T-cell (primary cell): ENCODE data around the gene BICDL2. TPM values are rescaled to one million over a fixed set of nuclear protein-coding genes. Genes with fewer than 3 reads are reported as not detected.

ENCODE experiments used
- ATAC-seq, 4 experiments: fragments of 200-7000 bp in 3 of 4; fragments of 150-1000 bp in 1 of 4; cut with Tn5 transposase; replicated peaks in 1 of 4; 1 replicate in 3 of 4; 2 replicates in 1 of 4; pipeline ENCODE4 v1.10.0; 2021; ENCODE audit warnings: moderate library complexity in 3 of 4, mild to moderate bottlenecking in 2 of 4, moderate number of reproducible peaks in 1 of 4
- CTCF ChIA-PET, 2 donors: fragments of 300-600 bp; sonication (Branson Sonifier 250); formaldehyde crosslinking; loops; one replicate each; lab custom pipeline; 2022; ENCODE audit warnings: antibody characterized with exemption in 2 of 2; lab: Charles Lee
- POLR2A ChIA-PET, 2 donors: fragments of 300-600 bp; sonication (Branson Sonifier 250); formaldehyde crosslinking; loops; one replicate each; lab custom pipeline; 2022; ENCODE audit warnings: antibody characterized with exemption in 2 of 2; lab: Charles Lee
- DNase-seq, 35 experiments: peaks; one replicate each; pipeline versions ENCODE4 v3.0.0 to v3.0.0-alpha.2; 2013 to 2023
- H3K27ac ChIP-seq: one replicate; pipeline ENCODE4 v1.5.1; 2013; ENCODE audit warnings: low read length
- H3K27me3 ChIP-seq, 2 experiments: replicated peaks in 1 of 2; 1 replicate in 1 of 2; 2 replicates in 1 of 2; pipeline versions ENCODE4 v1.6.1 to v1.7.0; 2013; ENCODE audit warnings: low read length in 1 of 2, mixed read lengths in 1 of 2; ENCODE audit not compliant: control insufficient read depth in 2 of 2, insufficient read depth in 2 of 2; ENCODE audit errors: extremely low read depth in 1 of 2
- H3K36me3 ChIP-seq, 2 donors: 1 replicate in 1 of 2; 2 replicates in 1 of 2; pipeline versions ENCODE4 v1.6.1 to v1.7.0; 2013; ENCODE audit warnings: low read length in 1 of 2; ENCODE audit not compliant: control insufficient read depth in 2 of 2, insufficient read depth in 1 of 2; ENCODE audit errors: extremely low read depth in 1 of 2
- H3K4me1 ChIP-seq, 2 experiments: 1 replicate in 1 of 2; 2 replicates in 1 of 2; pipeline versions ENCODE4 v1.6.1 to v1.7.0; 2013; ENCODE audit warnings: low read length in 2 of 2, mixed read lengths in 1 of 2; ENCODE audit not compliant: insufficient read depth in 2 of 2, control insufficient read depth in 1 of 2; ENCODE audit errors: extremely low read depth in 1 of 2
- H3K4me3 ChIP-seq, 2 donors: 1 replicate in 1 of 2; 2 replicates in 1 of 2; pipeline versions ENCODE4 v1.5.1 to v1.7.0; 2013; ENCODE audit warnings: mild to moderate bottlenecking in 2 of 2, low read length in 1 of 2, moderate library complexity in 1 of 2; ENCODE audit not compliant: control insufficient read depth in 1 of 2; ENCODE audit errors: extremely low read depth in 1 of 2
- H3K9me3 ChIP-seq: 2 replicates; pipeline ENCODE4 v1.7.0; 2013
- H3K27ac Mint-ChIP-seq, 2 donors: one replicate each; pipeline ENCODE4 v1.8.0; 2020 to 2021; ENCODE audit warnings: mild to moderate bottlenecking in 2 of 2, mixed read lengths in 2 of 2
- H3K27me3 Mint-ChIP-seq, 2 donors: one replicate each; pipeline ENCODE4 v1.8.0; 2021 to 2022; ENCODE audit warnings: mixed read lengths in 2 of 2
- H3K36me3 Mint-ChIP-seq: one replicate; pipeline ENCODE4 v1.8.0; 2021; ENCODE audit warnings: mixed read lengths
- H3K4me1 Mint-ChIP-seq, 3 donors: one replicate each; pipeline ENCODE4 v1.8.0; 2020 to 2022; ENCODE audit warnings: mixed read lengths in 3 of 3, mild to moderate bottlenecking in 1 of 3
- H3K4me3 Mint-ChIP-seq, 3 donors: one replicate each; pipeline ENCODE4 v1.8.0; 2020 to 2022; ENCODE audit warnings: mild to moderate bottlenecking in 3 of 3, mixed read lengths in 3 of 3, moderate library complexity in 3 of 3
- H3K9me3 Mint-ChIP-seq, 3 donors: one replicate each; pipeline ENCODE4 v1.8.0; 2020 to 2022; ENCODE audit warnings: mixed read lengths in 3 of 3
- WGBS: methylation state at CpG from one replicate; pipeline ENCODE4 v1.1.5; 2013; ENCODE audit warnings: missing lambda C conversion rate; ENCODE audit not compliant: insufficient coverage; 5-methylcytosine and 5-hydroxymethylcytosine counted together
- total RNA-seq, 35 experiments: library from RNA in 6 of 35; stranded (reverse) in 6 of 35; fragments of 120-200 nt in 1 of 35; gene quantifications; one replicate each; pipeline versions ENCODE4 v1.2.1 to v1.2.4 and lab custom pipeline; 2013 to 2026

The BICDL2 gene
- total RNA-seq, 5 donors from 2014 or later (not counting 1 experiment from before 2014, with no cell fraction given), result 0.13 to 0.16 (median 0.15) TPM; not detected in 2

GRCh38 chr16:3062553-3062952, 25.8 kb upstream of the BICDL2 start:
- peak overlapping the region; percentile 35 to 75 for H3K27ac Mint-ChIP-seq
- DNase-seq (no peak), ATAC-seq (no peak)
- no peak overlapping the region for H3K4me3 ChIP-seq
- no peak overlapping the region for H3K27ac ChIP-seq
- no peaks in the 10 kb centered on the region for H3K27me3 ChIP-seq
- ChIA-PET CTCF (interaction anchor here in 1 of 2 donors (1.8 to 1.9 kb wide), 2 partner anchors 15 to 67 kb away, joined by 4 to 6 read pairs; no protein-coding TSS in a partner anchor), POLR2A (no interaction called here)
- H3K4me3 Mint-ChIP-seq, result peak overlapping the region in 1 of 3 donors; percentile 97
- no peaks in the 10 kb centered on the region for H3K9me3 Mint-ChIP-seq
- H3K36me3 ChIP-seq, result peaks cover 0 to 2% of the 10 kb centered on the region in 2 donors
- peaks cover 7 to 50% of the 10 kb centered on the region in 2 experiments for H3K4me1 ChIP-seq
- no CpG with 5 or more reads among the region's 6 CpGs for WGBS
- H3K27me3 Mint-ChIP-seq, result no peaks in the 10 kb centered on the region
- H3K4me1 Mint-ChIP-seq, result peaks cover 39 to 60% (median 49%) of the 10 kb centered on the region in 3 donors
- no peaks in the 10 kb centered on the region for H3K9me3 ChIP-seq
- peaks cover 10% of the 10 kb centered on the region for H3K36me3 Mint-ChIP-seq

GRCh38 chr16:3060339-3061127, 23.8 kb upstream of the BICDL2 start:
- H3K27ac Mint-ChIP-seq, result peak overlapping the region; percentile 91 to 93
- Histone ChIP-seq H3K36me3 (peaks cover 2% of the 10 kb centered on the region in 2 donors), H3K27me3 (no peaks in the 10 kb centered on the region), H3K27ac (peak overlapping the region; percentile 12), H3K9me3 (no peaks in the 10 kb centered on the region), H3K4me3 (no peak overlapping the region), H3K4me1 (peaks cover 7 to 63% of the 10 kb centered on the region in 2 experiments)
- no peaks in the 10 kb centered on the region for H3K27me3 Mint-ChIP-seq
- POLR2A ChIA-PET, result no interaction called here
- H3K4me1 Mint-ChIP-seq, result peaks cover 44 to 68% (median 49%) of the 10 kb centered on the region in 3 donors
- CTCF ChIA-PET, result interaction anchor here (0.6 to 2.9 kb wide), 4 partner anchors 68 to 773 kb away, joined by 3 to 39 read pairs (median 10); partner anchors contain the start of gene ZNF213 (in 1 of the 2)
- ATAC-seq (no peak), DNase-seq (no peak)
- H3K9me3 Mint-ChIP-seq, result no peaks in the 10 kb centered on the region
- WGBS, result 100% methylated on average over 2 of the region's 14 CpGs
- H3K36me3 Mint-ChIP-seq, result peaks cover 1% of the 10 kb centered on the region
- H3K4me3 Mint-ChIP-seq, result peak overlapping the region; percentile 78 to 88 (median 82)

- WGBS, result 28% methylated on average over 2 of the region's 9 CpGs
- H3K4me1 Mint-ChIP-seq, result peaks cover 46 to 68% (median 54%) of the 10 kb centered on the region in 3 donors
- H3K27me3 Mint-ChIP-seq, result no peaks in the 10 kb centered on the region
- H3K4me1 ChIP-seq, result peaks cover 12 to 63% of the 10 kb centered on the region in 2 experiments
- ATAC-seq, result no peak
- peaks cover 3 to 5% of the 10 kb centered on the region in 2 donors for H3K36me3 ChIP-seq
- no peaks in the 10 kb centered on the region for H3K9me3 ChIP-seq
- no peaks in the 10 kb centered on the region for H3K27me3 ChIP-seq
- peaks cover 5% of the 10 kb centered on the region for H3K36me3 Mint-ChIP-seq
- H3K27ac ChIP-seq, result peak overlapping the region; percentile 73
- H3K4me3 ChIP-seq, result peak overlapping the region; percentile 61 to 91
- POLR2A ChIA-PET, result interaction anchor here in 1 of 2 donors (0.5 kb wide), 1 partner anchor 42 kb away, joined by 6 read pairs; no protein-coding TSS in a partner anchor
- H3K9me3 Mint-ChIP-seq, result no peaks in the 10 kb centered on the region
- H3K27ac Mint-ChIP-seq, result peak overlapping the region; percentile 91 to 93
- H3K4me3 Mint-ChIP-seq, result peak overlapping the region; percentile 78 to 88 (median 82)
- CTCF ChIA-PET, result interaction anchor here (0.6 to 2.9 kb wide), 7 partner anchors 16 to 75 kb away, joined by 3 to 39 read pairs (median 4); partner anchors contain the start of gene ZNF213 (in 1 of the 2)
- DNase-seq, result no peak
These were observed 23.0 kb upstream of the BICDL2 start for GRCh38 chr16:3059723-3060242.

- ChIA-PET POLR2A (interaction anchor here (0.5 to 0.8 kb wide), 3 partner anchors 43 to 72 kb away, joined by 3 to 7 read pairs (median 6); no protein-coding TSS in a partner anchor), CTCF (interaction anchor here (0.6 to 2.9 kb wide), 13 partner anchors 16 to 450 kb away, joined by 3 to 39 read pairs (median 4); partner anchors contain the start of gene ZNF213 (in 1 of the 2))
- peaks cover 3 to 5% of the 10 kb centered on the region in 2 donors for H3K36me3 ChIP-seq
- no peaks in the 10 kb centered on the region for H3K27me3 Mint-ChIP-seq
- peak overlapping the region; percentile 74 for H3K27ac ChIP-seq
- no peaks in the 10 kb centered on the region for H3K27me3 ChIP-seq
- ATAC-seq (peak; percentile 85 to 90 (median 88)), DNase-seq (peak; percentile 59 to 94 (median 80))
- H3K9me3 ChIP-seq, result no peaks in the 10 kb centered on the region
- WGBS, result under 1% methylated on average over 64 of the region's 67 CpGs
- peaks cover 47 to 69% (median 54%) of the 10 kb centered on the region in 3 donors for H3K4me1 Mint-ChIP-seq
- no peaks in the 10 kb centered on the region for H3K9me3 Mint-ChIP-seq
- peak overlapping the region; percentile 91 to 93 for H3K27ac Mint-ChIP-seq
- H3K4me3 ChIP-seq, result peak overlapping the region; percentile 80 to 91
- peaks cover 13 to 61% of the 10 kb centered on the region in 2 experiments for H3K4me1 ChIP-seq
- peaks cover 7% of the 10 kb centered on the region for H3K36me3 Mint-ChIP-seq
- H3K4me3 Mint-ChIP-seq, result peak overlapping the region; percentile 83 to 88 (median 87)
These were observed 22.4 kb upstream of the BICDL2 start for GRCh38 chr16:3059041-3059722.

GRCh38 chr16:3058139-3059030, 21.6 kb upstream of the BICDL2 start:
- peaks cover 13 to 59% of the 10 kb centered on the region in 2 experiments for H3K4me1 ChIP-seq
- peak overlapping the region; percentile 75 to 83 for H3K27ac Mint-ChIP-seq
- 8% methylated on average over 72 of the region's 77 CpGs for WGBS
- peak overlapping the region; percentile 80 to 91 for H3K4me3 ChIP-seq
- H3K27me3 ChIP-seq, result no peaks in the 10 kb centered on the region
- POLR2A ChIA-PET, result interaction anchor here (0.6 to 0.8 kb wide), 3 partner anchors 71 to 151 kb away, joined by 3 to 7 read pairs (median 6); no protein-coding TSS in a partner anchor
- CTCF ChIA-PET, result interaction anchor here (0.6 to 2.9 kb wide), 13 partner anchors 16 to 451 kb away, joined by 3 to 39 read pairs (median 4); partner anchors contain the start of gene ZNF213 (in 1 of the 2)
- peak overlapping the region; percentile 74 for H3K27ac ChIP-seq
- H3K9me3 Mint-ChIP-seq, result no peaks in the 10 kb centered on the region
- peaks cover 49 to 67% (median 52%) of the 10 kb centered on the region in 3 donors for H3K4me1 Mint-ChIP-seq
- peaks cover 5 to 7% of the 10 kb centered on the region in 2 donors for H3K36me3 ChIP-seq
- DNase-seq (peak in 22 of 35 experiments; percentile 34 to 73 (median 46)), ATAC-seq (peak; percentile 58 to 65 (median 60))
- H3K4me3 Mint-ChIP-seq, result peak overlapping the region; percentile 83 to 88 (median 87)
- peaks cover 13% of the 10 kb centered on the region for H3K36me3 Mint-ChIP-seq
- no peaks in the 10 kb centered on the region for H3K9me3 ChIP-seq
- H3K27me3 Mint-ChIP-seq, result no peaks in the 10 kb centered on the region
